Measurements from ENCODE around the gene PCOLCE2. TPM values are rescaled to one million over a fixed set of nuclear protein-coding genes. Genes with fewer than 3 reads are reported as not detected.

PCOLCE2 gene
- total and polyA plus RNA-seq, 2 donors (not counting 3 experiments of a cell fraction or from before 2014, with no cell fraction given) = not detected

DNA sequence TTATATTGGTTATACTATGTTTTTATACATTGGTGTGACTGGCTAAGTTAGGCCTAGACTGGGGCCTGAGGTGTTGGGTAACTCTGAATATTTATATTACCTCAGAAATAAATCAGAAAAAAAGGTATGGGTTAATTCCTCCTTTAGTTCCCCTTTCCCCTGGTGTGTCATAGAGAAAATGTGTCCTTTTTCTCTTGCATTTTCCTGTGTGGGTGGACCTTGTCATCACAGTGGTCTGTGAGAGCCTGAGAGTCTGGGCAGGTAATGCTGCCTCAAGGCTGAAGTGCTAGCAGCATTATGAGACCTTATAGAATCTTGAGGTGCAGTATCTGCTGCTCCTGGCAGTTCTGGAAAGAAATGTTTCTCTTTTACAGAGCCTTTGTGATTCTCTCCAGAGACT, 69.7 kb downstream of the PCOLCE2 start:
- Histone ChIP-seq H3K79me2 (ENCODE audit: control insufficient read depth, insufficient read depth, low read length) (no peaks in the 10 kb centered on the region), H3K4me1 (ENCODE audit: control insufficient read depth, extremely low read depth, insufficient read depth, low read length) (no peaks in the 10 kb centered on the region), H3K27ac (ENCODE audit: insufficient read depth, low read depth, low read length) (no peak overlapping the region), H3K4me2 (ENCODE audit: insufficient read depth, low read length) (no peak overlapping the region), H2AFZ (ENCODE audit: low read depth, low read length) (no peak overlapping the region), H3K9me3 (replicated peaks; ENCODE audit: control insufficient read depth, insufficient read depth, low read length) (no peaks in the 10 kb centered on the region), H4K20me1 (replicated peaks; ENCODE audit: control insufficient read depth, extremely low read depth, insufficient read depth, low read length) (no peaks in the 10 kb centered on the region), H3K4me3 (replicated peaks in 1 of 3; ENCODE audit: insufficient read depth in 1 of 3, low read depth in 1 of 3, low read length in 3 of 3) (no peak overlapping the region), H3K36me3 (ENCODE audit: control insufficient read depth in 2 of 2, extremely low read depth in 1 of 2, insufficient read depth in 2 of 2, low read length in 2 of 2) (no peaks in the 10 kb centered on the region), H3K27me3 (ENCODE audit: control insufficient read depth in 2 of 2, insufficient read depth in 2 of 2, low read length in 2 of 2) (peaks cover 14 to 27% of the 10 kb centered on the region in 2 experiments), H3K9me1 (replicated peaks; ENCODE audit: control insufficient read depth, extremely low read depth, insufficient read depth, low read length) (no peaks in the 10 kb centered on the region), H3K9ac (replicated peaks; ENCODE audit: extremely low read depth, insufficient read depth, low read length) (no peak overlapping the region)
- CTCF ChIA-PET = interaction anchor here (1.2 to 4.0 kb wide), 3 partner anchors 10 to 27 kb away, joined by 3 to 30 read pairs (median 4); no protein-coding TSS in a partner anchor
- POLR2A ChIA-PET = no interaction called here
- no peak for DNase-seq (ENCODE audit: low read depth, low spot score)
- intact Hi-C loops (cut with micrococcal nuclease) = no loop called here
- no peak for TF ChIP-seq FOS (IDR thresholded peaks at IDR 0.05; ENCODE audit: borderline replicate concordance, insufficient read depth, low read length)
- no peak for TF ChIP-seq POLR2A (IDR thresholded peaks at IDR 0.05; ENCODE audit: low read depth, low read length)
- no peak for TF ChIP-seq POLR2AphosphoS5 (IDR thresholded peaks at IDR 0.05; ENCODE audit: insufficient read depth, low read depth, low read length)
- TF ChIP-seq, protein P1, sequence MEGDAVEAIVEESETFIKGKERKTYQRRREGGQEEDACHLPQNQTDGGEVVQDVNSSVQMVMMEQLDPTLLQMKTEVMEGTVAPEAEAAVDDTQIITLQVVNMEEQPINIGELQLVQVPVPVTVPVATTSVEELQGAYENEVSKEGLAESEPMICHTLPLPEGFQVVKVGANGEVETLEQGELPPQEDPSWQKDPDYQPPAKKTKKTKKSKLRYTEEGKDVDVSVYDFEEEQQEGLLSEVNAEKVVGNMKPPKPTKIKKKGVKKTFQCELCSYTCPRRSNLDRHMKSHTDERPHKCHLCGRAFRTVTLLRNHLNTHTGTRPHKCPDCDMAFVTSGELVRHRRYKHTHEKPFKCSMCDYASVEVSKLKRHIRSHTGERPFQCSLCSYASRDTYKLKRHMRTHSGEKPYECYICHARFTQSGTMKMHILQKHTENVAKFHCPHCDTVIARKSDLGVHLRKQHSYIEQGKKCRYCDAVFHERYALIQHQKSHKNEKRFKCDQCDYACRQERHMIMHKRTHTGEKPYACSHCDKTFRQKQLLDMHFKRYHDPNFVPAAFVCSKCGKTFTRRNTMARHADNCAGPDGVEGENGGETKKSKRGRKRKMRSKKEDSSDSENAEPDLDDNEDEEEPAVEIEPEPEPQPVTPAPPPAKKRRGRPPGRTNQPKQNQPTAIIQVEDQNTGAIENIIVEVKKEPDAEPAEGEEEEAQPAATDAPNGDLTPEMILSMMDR (IDR thresholded peaks at IDR 0.05; ENCODE audit: extremely low read depth in 1 of 2, insufficient read depth in 1 of 2, low read depth in 1 of 2, low read length in 2 of 2) = no peak
- TF ChIP-seq, protein P2, sequence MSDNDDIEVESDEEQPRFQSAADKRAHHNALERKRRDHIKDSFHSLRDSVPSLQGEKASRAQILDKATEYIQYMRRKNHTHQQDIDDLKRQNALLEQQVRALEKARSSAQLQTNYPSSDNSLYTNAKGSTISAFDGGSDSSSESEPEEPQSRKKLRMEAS (IDR thresholded peaks at IDR 0.05; ENCODE audit: insufficient read depth, insufficient read length) = no peak
- TF ChIP-seq EZH2 (IDR thresholded peaks at IDR 0.05; ENCODE audit: borderline replicate concordance, low read depth, low read length, severe bottlenecking) = no peak
- TF ChIP-seq JUN (IDR thresholded peaks at IDR 0.05; ENCODE audit: borderline replicate concordance, insufficient read depth, insufficient read length, low read depth) = no peak
- FAIRE-seq = no peak
- BruUV-seq (replicated peaks) = no TSS peak
- dilution Hi-C loops (cut with MboI; ENCODE audit: extremely low pct_ligation_motif_present, low sequenced_read_pairs) = no loop called here

Data from endothelial cell of umbilical vein (primary cell).